ENCODE data around the gene TIGD6. TPM values are rescaled to one million over a fixed set of nuclear protein-coding genes. Genes with fewer than 3 reads are reported as not detected.

The TIGD6 gene
- total RNA-seq, 1 experiment from 2014 or later: 4.3 TPM

GRCh38 chr5:149959406-149960236, 40.8 kb downstream of the TIGD6 start:
- BruUV-seq (replicated peaks): TSS peak; percentile 97
- H3K4me3 ChIP-seq (ENCODE audit: low read depth, low read length): peak overlapping the region; percentile 50
- H3K36me3 ChIP-seq (ENCODE audit: control insufficient read depth, insufficient read depth, low read length): peaks cover 3% of the 10 kb centered on the region
- peak; percentile 49 to 56 for TF ChIP-seq CTCF (IDR thresholded peaks at IDR 0.05; ENCODE audit: insufficient read depth in 1 of 2, low read depth in 1 of 2, low read length in 1 of 2, severe bottlenecking in 1 of 2, unreplicated experiment in 1 of 2)
- H3K36me3 Mint-ChIP-seq (ENCODE audit: insufficient read depth, unreplicated experiment): peaks cover 22% of the 10 kb centered on the region
- peak overlapping the region; percentile 90 for H3K4me3 Mint-ChIP-seq (ENCODE audit: unreplicated experiment)
- H3K27ac Mint-ChIP-seq (ENCODE audit: unreplicated experiment): peak overlapping the region; percentile 96
- CTCF ChIA-PET: interaction anchor here (0.7 to 5.0 kb wide), 17 partner anchors 8 to 602 kb away, joined by 3 to 39 read pairs (median 6); partner anchors contain the start of genes PCYOX1L and PPARGC1B
- intact Hi-C loops (cut with micrococcal nuclease; ENCODE audit: unreplicated experiment): loop anchor here (1.0 to 10.0 kb wide), 5 partner anchors 17 to 325 kb away; no protein-coding TSS in a partner anchor
- DNase-seq: peak; percentile 47 to 63
- peaks cover 25% of the 10 kb centered on the region for H3K4me1 ChIP-seq
- POLR2A ChIA-PET: interaction anchor here (0.6 to 1.6 kb wide), 15 partner anchors 8 to 678 kb away, joined by 3 to 9 read pairs (median 4); partner anchors contain the start of genes HMGXB3 and TIGD6
- no peaks in the 10 kb centered on the region for H3K9me3 Mint-ChIP-seq (ENCODE audit: unreplicated experiment)
- no peaks in the 10 kb centered on the region for H3K9me3 ChIP-seq
- H3K27me3 Mint-ChIP-seq (ENCODE audit: insufficient read depth, unreplicated experiment): no peaks in the 10 kb centered on the region
- peaks cover 32% of the 10 kb centered on the region for H3K4me1 Mint-ChIP-seq (ENCODE audit: low read depth, unreplicated experiment)
- H3K27me3 ChIP-seq (replicated peaks; ENCODE audit: control insufficient read depth, insufficient read depth, low read length): no peaks in the 10 kb centered on the region

GRCh38 chr5:149957855-149958254, 42.6 kb downstream of the TIGD6 start:
- Mint-ChIP-seq H3K4me1 (ENCODE audit: low read depth, unreplicated experiment) (peaks cover 30% of the 10 kb centered on the region), H3K9me3 (ENCODE audit: unreplicated experiment) (no peaks in the 10 kb centered on the region), H3K4me3 (ENCODE audit: unreplicated experiment) (no peak overlapping the region), H3K36me3 (ENCODE audit: insufficient read depth, unreplicated experiment) (peaks cover 17% of the 10 kb centered on the region), H3K27ac (ENCODE audit: unreplicated experiment) (no peak overlapping the region), H3K27me3 (ENCODE audit: insufficient read depth, unreplicated experiment) (no peaks in the 10 kb centered on the region)
- peaks cover 3% of the 10 kb centered on the region for H3K36me3 ChIP-seq (ENCODE audit: control insufficient read depth, insufficient read depth, low read length)
- ChIA-PET POLR2A (interaction anchor here (1.6 kb wide), 1 partner anchor 22 kb away, joined by 4 read pairs; no protein-coding TSS in a partner anchor), CTCF (interaction anchor here (0.6 to 5.0 kb wide), 6 partner anchors 9 to 225 kb away, joined by 3 to 37 read pairs (median 4); no protein-coding TSS in a partner anchor)
- no peak for TF ChIP-seq CTCF (IDR thresholded peaks at IDR 0.05; ENCODE audit: insufficient read depth in 1 of 2, low read depth in 1 of 2, low read length in 1 of 2, severe bottlenecking in 1 of 2, unreplicated experiment in 1 of 2)
- H3K4me1 ChIP-seq: peaks cover 25% of the 10 kb centered on the region
- intact Hi-C loops (cut with micrococcal nuclease; ENCODE audit: unreplicated experiment): no loop called here
- H3K27me3 ChIP-seq (replicated peaks; ENCODE audit: control insufficient read depth, insufficient read depth, low read length): no peaks in the 10 kb centered on the region
- H3K4me3 ChIP-seq (ENCODE audit: low read depth, low read length): no peak overlapping the region
- no TSS peak for BruUV-seq (replicated peaks)
- H3K9me3 ChIP-seq: no peaks in the 10 kb centered on the region
- peak in 1 of 2 experiments; percentile 66 for DNase-seq

- DNase-seq: no peak
- H3K27ac Mint-ChIP-seq (ENCODE audit: unreplicated experiment): no peak overlapping the region
- peaks cover 18% of the 10 kb centered on the region for H3K4me1 Mint-ChIP-seq (ENCODE audit: low read depth, unreplicated experiment)
- CTCF ChIA-PET: no interaction called here
- peaks cover 17% of the 10 kb centered on the region for H3K36me3 Mint-ChIP-seq (ENCODE audit: insufficient read depth, unreplicated experiment)
- no peak overlapping the region for H3K4me3 Mint-ChIP-seq (ENCODE audit: unreplicated experiment)
- intact Hi-C loops (cut with micrococcal nuclease; ENCODE audit: unreplicated experiment): no loop called here
- Histone ChIP-seq H3K36me3 (ENCODE audit: control insufficient read depth, insufficient read depth, low read length) (no peaks in the 10 kb centered on the region; the same call in 1 of the 2 replicates), H3K9me3 (no peaks in the 10 kb centered on the region), H3K27me3 (replicated peaks; ENCODE audit: control insufficient read depth, insufficient read depth, low read length) (no peaks in the 10 kb centered on the region), H3K4me1 (peaks cover 26% of the 10 kb centered on the region), H3K4me3 (ENCODE audit: low read depth, low read length) (no peak overlapping the region)
- H3K9me3 Mint-ChIP-seq (ENCODE audit: unreplicated experiment): no peaks in the 10 kb centered on the region
- no peaks in the 10 kb centered on the region for H3K27me3 Mint-ChIP-seq (ENCODE audit: insufficient read depth, unreplicated experiment)
- BruUV-seq (replicated peaks): no TSS peak
- no peak for TF ChIP-seq CTCF (IDR thresholded peaks at IDR 0.05; ENCODE audit: insufficient read depth in 1 of 2, low read depth in 1 of 2, low read length in 1 of 2, severe bottlenecking in 1 of 2, unreplicated experiment in 1 of 2)
- POLR2A ChIA-PET: no interaction called here
Measured at GRCh38 chr5:149956685-149957084, 43.8 kb downstream of the TIGD6 start.

Data from Caco-2 (cell line).